Activated CD4-positive, alpha-beta memory T cell treated with anti-CD3 and anti-CD28 coated beads for 36 hours (primary cell): ENCODE data around the gene LYPD3. TPM values are rescaled to one million over a fixed set of nuclear protein-coding genes. Genes with fewer than 3 reads are reported as not detected.

Source experiments
- CTCF ChIA-PET: fragments of 350-600 bp; sonication (Branson Sonifier 250); formaldehyde crosslinking; loops from one replicate; lab custom pipeline; 2021; ENCODE audit warnings: antibody characterized with exemption, inconsistent platforms; lab: Charles Lee
- POLR2A ChIA-PET: fragments of 350-600 bp; sonication (Branson Sonifier 250); formaldehyde crosslinking; loops from one replicate; lab custom pipeline; 2021; ENCODE audit warnings: antibody characterized with exemption; lab: Charles Lee
- DNase-seq: peaks from one replicate; pipeline ENCODE4 v3.0.0-alpha.2; 2020
- H3K27ac Mint-ChIP-seq: one replicate; pipeline ENCODE4 v1.8.0; 2021; ENCODE audit warnings: mixed read lengths
- H3K27me3 Mint-ChIP-seq: one replicate; pipeline ENCODE4 v1.8.0; 2021; ENCODE audit warnings: mixed read lengths
- H3K36me3 Mint-ChIP-seq: one replicate; pipeline ENCODE4 v1.8.0; 2021; ENCODE audit warnings: mixed read lengths
- H3K4me1 Mint-ChIP-seq: one replicate; pipeline ENCODE4 v1.8.0; 2021; ENCODE audit warnings: low read depth, mixed read lengths
- H3K4me3 Mint-ChIP-seq: one replicate; pipeline ENCODE4 v1.8.0; 2021; ENCODE audit warnings: mild to moderate bottlenecking, mixed read lengths
- H3K9me3 Mint-ChIP-seq: one replicate; pipeline ENCODE4 v1.8.0; 2021; ENCODE audit warnings: mixed read lengths
- intact Hi-C: fragments of 100-400 bp; cut with micrococcal nuclease; formaldehyde crosslinking; loops from one replicate; pipeline ENCODE4 v1.15.1; 2023
- total RNA-seq, 2 experiments: library from RNA; stranded (reverse); gene quantifications; one replicate each; pipeline ENCODE4 v1.2.3, GENCODE V29; 2021

Gene LYPD3
- total RNA-seq, 2 experiments from 2014 or later, result 2.3 TPM

- no peak overlapping the region for H3K27ac Mint-ChIP-seq
These were observed 4.1 kb downstream of the LYPD3 start for GRCh38 chr19:43461303-43461702.

GRCh38 chr19:43460362-43461016, 4.9 kb downstream of the LYPD3 start:
- ChIA-PET CTCF (interaction anchor here (1.5 to 10.3 kb wide), 2 partner anchors 13 to 59 kb away, joined by 5 to 86 read pairs; no protein-coding TSS in a partner anchor), POLR2A (interaction anchor here (0.5 kb wide), 1 partner anchor 119 kb away, joined by 3 read pairs; no protein-coding TSS in a partner anchor)
- intact Hi-C loops, result loop anchor here (10.0 kb wide), 1 partner anchor 324 kb away; the partner anchor contains the start of gene KCNN4
- no peak overlapping the region for H3K27ac Mint-ChIP-seq
- no peaks in the 10 kb centered on the region for H3K9me3 Mint-ChIP-seq
- H3K36me3 Mint-ChIP-seq, result no peaks in the 10 kb centered on the region
- H3K4me1 Mint-ChIP-seq, result peaks cover 23% of the 10 kb centered on the region
- no peak for DNase-seq
- no peaks in the 10 kb centered on the region for H3K27me3 Mint-ChIP-seq
- H3K4me3 Mint-ChIP-seq, result no peak overlapping the region

More at GRCh38 chr19:43461303-43461702, 4.1 kb downstream of the LYPD3 start:
- ChIA-PET POLR2A (no interaction called here), CTCF (interaction anchor here (10.3 kb wide), 1 partner anchor 13 kb away, joined by 86 read pairs; no protein-coding TSS in a partner anchor)
- H3K27me3 Mint-ChIP-seq, result no peaks in the 10 kb centered on the region
- peaks cover 27% of the 10 kb centered on the region for H3K4me1 Mint-ChIP-seq
- no peaks in the 10 kb centered on the region for H3K9me3 Mint-ChIP-seq
- H3K4me3 Mint-ChIP-seq, result no peak overlapping the region
- no peak for DNase-seq
- no peaks in the 10 kb centered on the region for H3K36me3 Mint-ChIP-seq
- intact Hi-C loops, result loop anchor here (10.0 kb wide), 1 partner anchor 323 kb away; the partner anchor contains the start of gene KCNN4

- intact Hi-C loops, result no loop called here
- H3K4me1 Mint-ChIP-seq, result peaks cover 15% of the 10 kb centered on the region
- DNase-seq, result no peak
- H3K27ac Mint-ChIP-seq, result no peak overlapping the region
- CTCF ChIA-PET, result interaction anchor here (1.6 to 10.3 kb wide), 2 partner anchors 10 to 46 kb away, joined by 4 to 86 read pairs; no protein-coding TSS in a partner anchor
- POLR2A ChIA-PET, result interaction anchor here (0.6 kb wide), 1 partner anchor 10 kb away, joined by 3 read pairs; no protein-coding TSS in a partner anchor
- H3K36me3 Mint-ChIP-seq, result no peaks in the 10 kb centered on the region
- H3K27me3 Mint-ChIP-seq, result no peaks in the 10 kb centered on the region
- H3K4me3 Mint-ChIP-seq, result no peak overlapping the region
- no peaks in the 10 kb centered on the region for H3K9me3 Mint-ChIP-seq
These were observed 7.6 kb downstream of the LYPD3 start for GRCh38 chr19:43457809-43458208.

- intact Hi-C loops, result no loop called here
- Mint-ChIP-seq H3K36me3 (no peaks in the 10 kb centered on the region), H3K9me3 (no peaks in the 10 kb centered on the region), H3K27me3 (no peaks in the 10 kb centered on the region), H3K27ac (no peak overlapping the region), H3K4me3 (no peak overlapping the region), H3K4me1 (peaks cover 9% of the 10 kb centered on the region)
- POLR2A ChIA-PET, result interaction anchor here (0.6 kb wide), 1 partner anchor 184 kb away, joined by 4 read pairs; no protein-coding TSS in a partner anchor
- CTCF ChIA-PET, result interaction anchor here (1.3 kb wide), 1 partner anchor 64 kb away, joined by 5 read pairs; no protein-coding TSS in a partner anchor
- no peak for DNase-seq
These were observed 9.9 kb downstream of the LYPD3 start for GRCh38 chr19:43455321-43456113.

GRCh38 chr19:43454031-43454430, 11.4 kb downstream of the LYPD3 start:
- CTCF ChIA-PET, result interaction anchor here (0.6 kb wide), 1 partner anchor 22 kb away, joined by 3 read pairs; no protein-coding TSS in a partner anchor
- Mint-ChIP-seq H3K4me3 (no peak overlapping the region), H3K4me1 (peaks cover 10% of the 10 kb centered on the region), H3K9me3 (no peaks in the 10 kb centered on the region), H3K36me3 (no peaks in the 10 kb centered on the region), H3K27ac (no peak overlapping the region), H3K27me3 (no peaks in the 10 kb centered on the region)
- intact Hi-C loops, result no loop called here
- POLR2A ChIA-PET, result no interaction called here
- DNase-seq, result no peak

- H3K9me3 Mint-ChIP-seq, result no peaks in the 10 kb centered on the region
- H3K4me1 Mint-ChIP-seq, result peaks cover 9% of the 10 kb centered on the region
- ChIA-PET CTCF (interaction anchor here (1.6 kb wide), 1 partner anchor 68 kb away, joined by 3 read pairs; no protein-coding TSS in a partner anchor), POLR2A (no interaction called here)
- H3K4me3 Mint-ChIP-seq, result no peak overlapping the region
- DNase-seq, result no peak
- H3K27me3 Mint-ChIP-seq, result no peaks in the 10 kb centered on the region
- intact Hi-C loops, result no loop called here
- no peaks in the 10 kb centered on the region for H3K36me3 Mint-ChIP-seq
- no peak overlapping the region for H3K27ac Mint-ChIP-seq
These were observed 12.8 kb downstream of the LYPD3 start for GRCh38 chr19:43452582-43452981.

- CTCF ChIA-PET, result interaction anchor here (0.5 to 0.9 kb wide), 2 partner anchors 46 to 53 kb away, joined by 3 to 4 read pairs; no protein-coding TSS in a partner anchor
- Mint-ChIP-seq H3K4me3 (no peak overlapping the region), H3K27ac (peak overlapping the region; percentile 67), H3K9me3 (no peaks in the 10 kb centered on the region), H3K36me3 (no peaks in the 10 kb centered on the region), H3K4me1 (peaks cover 14% of the 10 kb centered on the region), H3K27me3 (no peaks in the 10 kb centered on the region)
- DNase-seq, result no peak
- POLR2A ChIA-PET, result interaction anchor here (1.2 kb wide), 1 partner anchor 12 kb away, joined by 3 read pairs; no protein-coding TSS in a partner anchor
- intact Hi-C loops, result no loop called here
These were observed 14.8 kb downstream of the LYPD3 start for GRCh38 chr19:43450545-43450997.

- intact Hi-C loops, result loop anchor here (1.0 to 2.0 kb wide), 4 partner anchors 15 to 147 kb away; partner anchors contain the start of gene PHLDB3
- no peaks in the 10 kb centered on the region for H3K9me3 Mint-ChIP-seq
- H3K4me3 Mint-ChIP-seq, result no peak overlapping the region
- CTCF ChIA-PET, result interaction anchor here (0.6 to 6.5 kb wide), 42 partner anchors 9 to 365 kb away, joined by 3 to 320 read pairs (median 4); partner anchors contain the start of genes IRGQ, KCNN4, LYPD3 and PHLDB3
- no peaks in the 10 kb centered on the region for H3K27me3 Mint-ChIP-seq
- no peak overlapping the region for H3K27ac Mint-ChIP-seq
- peaks cover 16% of the 10 kb centered on the region for H3K4me1 Mint-ChIP-seq
- POLR2A ChIA-PET, result interaction anchor here (0.7 to 1.5 kb wide), 5 partner anchors 10 to 81 kb away, joined by 3 to 12 read pairs (median 3); no protein-coding TSS in a partner anchor
- no peaks in the 10 kb centered on the region for H3K36me3 Mint-ChIP-seq
- no peak for DNase-seq
These were observed 17.8 kb downstream of the LYPD3 start for GRCh38 chr19:43447655-43448054.

GRCh38 chr19:43446746-43447489, 18.5 kb downstream of the LYPD3 start:
- CTCF ChIA-PET, result interaction anchor here (0.6 to 6.5 kb wide), 44 partner anchors 8 to 366 kb away, joined by 3 to 320 read pairs (median 4); partner anchors contain the start of genes IRGQ, KCNN4, LYPD3 and PHLDB3
- Mint-ChIP-seq H3K4me3 (no peak overlapping the region), H3K27ac (no peak overlapping the region), H3K27me3 (no peaks in the 10 kb centered on the region), H3K36me3 (no peaks in the 10 kb centered on the region), H3K9me3 (no peaks in the 10 kb centered on the region), H3K4me1 (peaks cover 16% of the 10 kb centered on the region)
- DNase-seq, result peak; percentile 87
- POLR2A ChIA-PET, result interaction anchor here (0.7 to 1.5 kb wide), 5 partner anchors 11 to 81 kb away, joined by 3 to 12 read pairs (median 3); no protein-coding TSS in a partner anchor
- intact Hi-C loops, result loop anchor here (1.0 to 2.0 kb wide), 4 partner anchors 16 to 147 kb away; partner anchors contain the start of gene PHLDB3

- Mint-ChIP-seq H3K36me3 (no peaks in the 10 kb centered on the region), H3K27ac (no peak overlapping the region), H3K4me3 (no peak overlapping the region), H3K27me3 (no peaks in the 10 kb centered on the region), H3K4me1 (peaks cover 8% of the 10 kb centered on the region), H3K9me3 (no peaks in the 10 kb centered on the region)
- POLR2A ChIA-PET, result no interaction called here
- intact Hi-C loops, result no loop called here
- CTCF ChIA-PET, result interaction anchor here (1.3 to 6.5 kb wide), 3 partner anchors 11 to 110 kb away, joined by 3 to 320 read pairs (median 53); no protein-coding TSS in a partner anchor
- DNase-seq, result no peak
These were observed 20.0 kb downstream of the LYPD3 start for GRCh38 chr19:43445426-43445825.
